ENCODE measurements around the gene ATP10A.

GRCh38 chr15:25899870-25900269, 36.7 kb upstream of the ATP10A start:
- TF ChIP-seq, protein P1, sequence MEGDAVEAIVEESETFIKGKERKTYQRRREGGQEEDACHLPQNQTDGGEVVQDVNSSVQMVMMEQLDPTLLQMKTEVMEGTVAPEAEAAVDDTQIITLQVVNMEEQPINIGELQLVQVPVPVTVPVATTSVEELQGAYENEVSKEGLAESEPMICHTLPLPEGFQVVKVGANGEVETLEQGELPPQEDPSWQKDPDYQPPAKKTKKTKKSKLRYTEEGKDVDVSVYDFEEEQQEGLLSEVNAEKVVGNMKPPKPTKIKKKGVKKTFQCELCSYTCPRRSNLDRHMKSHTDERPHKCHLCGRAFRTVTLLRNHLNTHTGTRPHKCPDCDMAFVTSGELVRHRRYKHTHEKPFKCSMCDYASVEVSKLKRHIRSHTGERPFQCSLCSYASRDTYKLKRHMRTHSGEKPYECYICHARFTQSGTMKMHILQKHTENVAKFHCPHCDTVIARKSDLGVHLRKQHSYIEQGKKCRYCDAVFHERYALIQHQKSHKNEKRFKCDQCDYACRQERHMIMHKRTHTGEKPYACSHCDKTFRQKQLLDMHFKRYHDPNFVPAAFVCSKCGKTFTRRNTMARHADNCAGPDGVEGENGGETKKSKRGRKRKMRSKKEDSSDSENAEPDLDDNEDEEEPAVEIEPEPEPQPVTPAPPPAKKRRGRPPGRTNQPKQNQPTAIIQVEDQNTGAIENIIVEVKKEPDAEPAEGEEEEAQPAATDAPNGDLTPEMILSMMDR (IDR thresholded peaks at IDR 0.05): no peak
- TF ChIP-seq POLR2A (IDR thresholded peaks at IDR 0.05): no peak
